VCaP (cell line): ENCODE measurements around the gene HSPB7.

Source experiments
- H3K27ac ChIP-seq: fragments of 450-650 bp; 2 replicates; pipeline ENCODE4 v1.5.1; 2017
- TF ChIP-seq, protein P1 (sequence below): fragments of 450-650 bp; conservative IDR thresholded peaks from 2 replicates; pipeline ENCODE4 v1.5.1; 2017; ENCODE audit warnings: mild to moderate bottlenecking, moderate library complexity

HSPB7 gene

DNA sequence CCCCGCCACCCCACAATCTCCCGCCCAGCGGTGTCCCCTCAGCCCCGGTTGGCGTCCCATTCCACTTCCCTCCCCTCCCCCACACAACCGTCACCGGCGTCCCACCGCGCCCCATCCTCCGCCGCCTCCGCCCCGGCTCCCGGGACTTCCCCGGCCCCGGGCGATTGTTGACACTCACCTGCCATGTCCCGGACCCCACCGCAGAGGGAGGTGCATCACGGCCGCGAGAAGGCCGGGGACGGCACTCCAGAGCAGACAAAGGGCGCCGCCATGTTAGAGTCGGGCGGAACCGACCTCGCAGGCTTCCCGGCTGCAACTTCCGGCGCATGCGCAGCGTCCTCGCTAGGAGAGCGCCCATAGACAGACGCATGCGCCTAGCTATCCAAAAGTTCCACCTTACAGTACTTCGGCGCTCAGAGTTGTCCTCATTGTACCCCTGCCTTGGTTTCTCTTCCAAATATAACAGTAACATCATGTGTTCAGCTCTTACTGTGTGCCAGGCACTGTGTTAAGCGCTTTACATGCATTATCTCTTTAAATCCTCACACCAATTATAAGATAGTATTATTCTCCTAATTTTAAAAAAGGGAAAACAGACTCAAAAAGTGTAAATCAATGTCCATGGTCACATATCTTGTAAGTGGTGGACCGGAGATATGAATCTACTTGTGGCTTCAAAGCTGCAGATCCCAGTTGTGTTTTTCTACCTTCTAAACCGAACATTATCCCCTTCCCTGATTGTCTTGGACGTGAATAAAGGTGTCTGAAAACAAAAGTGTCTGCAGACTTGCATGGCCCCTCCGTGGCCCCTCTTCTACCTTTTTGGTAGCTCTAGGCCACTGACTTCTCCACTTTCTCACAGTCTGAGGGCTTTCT lies 41.8 kb downstream of the HSPB7 start, which contains the start of gene ZBTB17:
Gene ZBTB17, minus strand, starts transcription at position 297 of the 876 bp plus-strand sequence. CDS start 27,606 bp downstream, outside the sequence.
- H3K27ac ChIP-seq = peak within 1 kb of the TSS; percentile 56; the same call in 1 of the 2 replicates
- TF ChIP-seq, protein P1, sequence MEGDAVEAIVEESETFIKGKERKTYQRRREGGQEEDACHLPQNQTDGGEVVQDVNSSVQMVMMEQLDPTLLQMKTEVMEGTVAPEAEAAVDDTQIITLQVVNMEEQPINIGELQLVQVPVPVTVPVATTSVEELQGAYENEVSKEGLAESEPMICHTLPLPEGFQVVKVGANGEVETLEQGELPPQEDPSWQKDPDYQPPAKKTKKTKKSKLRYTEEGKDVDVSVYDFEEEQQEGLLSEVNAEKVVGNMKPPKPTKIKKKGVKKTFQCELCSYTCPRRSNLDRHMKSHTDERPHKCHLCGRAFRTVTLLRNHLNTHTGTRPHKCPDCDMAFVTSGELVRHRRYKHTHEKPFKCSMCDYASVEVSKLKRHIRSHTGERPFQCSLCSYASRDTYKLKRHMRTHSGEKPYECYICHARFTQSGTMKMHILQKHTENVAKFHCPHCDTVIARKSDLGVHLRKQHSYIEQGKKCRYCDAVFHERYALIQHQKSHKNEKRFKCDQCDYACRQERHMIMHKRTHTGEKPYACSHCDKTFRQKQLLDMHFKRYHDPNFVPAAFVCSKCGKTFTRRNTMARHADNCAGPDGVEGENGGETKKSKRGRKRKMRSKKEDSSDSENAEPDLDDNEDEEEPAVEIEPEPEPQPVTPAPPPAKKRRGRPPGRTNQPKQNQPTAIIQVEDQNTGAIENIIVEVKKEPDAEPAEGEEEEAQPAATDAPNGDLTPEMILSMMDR = no peak

DNA sequence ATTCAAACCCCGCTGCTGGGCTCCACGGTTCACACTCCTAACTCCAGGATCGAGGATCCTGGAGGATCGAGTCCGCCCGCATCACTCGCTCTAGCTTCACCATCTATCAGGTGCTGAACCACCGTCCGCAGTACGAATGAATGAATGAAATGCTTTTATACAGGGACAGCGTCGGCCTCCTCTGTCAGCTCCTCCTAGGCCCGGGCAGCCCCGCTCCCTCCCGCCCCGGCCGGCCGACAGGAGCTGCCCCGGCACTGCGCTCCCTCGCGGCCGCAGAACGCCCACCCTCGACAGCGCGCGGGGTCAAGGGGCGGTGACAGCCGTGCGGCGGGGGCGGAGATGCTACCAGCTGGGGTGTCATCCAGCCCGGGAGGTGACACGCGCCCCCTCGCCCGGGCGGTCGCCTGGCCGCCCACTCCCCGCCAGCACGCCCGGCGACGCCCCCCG lies 42.5 kb downstream of the HSPB7 start:
- TF ChIP-seq, protein P1 = peak; percentile 20
- H3K27ac ChIP-seq = peak overlapping the region; percentile 56; the same call in 1 of the 2 replicates

DNA sequence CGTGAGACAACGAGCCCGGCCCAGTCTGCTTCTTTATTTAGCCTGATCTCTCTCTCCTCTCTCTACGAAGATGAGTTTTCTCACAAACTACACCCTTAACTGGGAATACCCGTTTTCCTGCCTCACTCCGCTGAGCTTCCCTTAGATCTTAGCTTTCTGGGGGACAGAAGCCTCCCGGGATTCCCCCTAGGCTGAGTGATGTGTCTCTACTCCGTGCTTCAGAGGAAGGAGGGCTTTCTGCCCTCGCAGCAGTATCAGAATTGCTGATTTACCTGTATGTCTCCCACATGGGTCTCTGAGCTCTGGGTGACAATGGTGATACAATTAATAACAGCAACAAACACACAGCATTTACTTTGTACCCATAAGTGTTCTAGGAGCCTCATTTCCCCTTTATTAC lies 43.0 kb downstream of the HSPB7 start:
- H3K27ac ChIP-seq = peak overlapping the region; percentile 56; the same call in 1 of the 2 replicates
- TF ChIP-seq, protein P1 = no peak

DNA sequence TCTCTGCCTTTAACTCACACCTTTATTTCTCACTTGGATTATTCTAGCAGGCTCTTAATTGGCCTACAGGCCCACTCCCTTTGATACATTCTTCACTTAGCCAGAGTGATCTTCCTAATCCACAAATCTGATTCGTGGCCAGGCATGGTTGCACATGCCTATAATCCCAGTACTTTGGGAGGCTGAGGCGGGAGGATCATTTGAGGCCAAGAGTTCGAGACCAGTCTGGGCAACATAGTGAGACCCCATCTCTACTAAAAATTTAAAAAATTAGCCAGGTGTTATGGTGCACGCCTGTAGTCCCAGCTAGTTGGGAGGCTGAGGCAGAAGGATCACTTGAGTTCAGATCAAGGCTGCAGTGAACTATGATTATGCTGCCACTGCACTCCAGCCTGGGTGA lies 44.1 kb downstream of the HSPB7 start:
- TF ChIP-seq, protein P1 = no peak
- H3K27ac ChIP-seq = no peak overlapping the region

DNA sequence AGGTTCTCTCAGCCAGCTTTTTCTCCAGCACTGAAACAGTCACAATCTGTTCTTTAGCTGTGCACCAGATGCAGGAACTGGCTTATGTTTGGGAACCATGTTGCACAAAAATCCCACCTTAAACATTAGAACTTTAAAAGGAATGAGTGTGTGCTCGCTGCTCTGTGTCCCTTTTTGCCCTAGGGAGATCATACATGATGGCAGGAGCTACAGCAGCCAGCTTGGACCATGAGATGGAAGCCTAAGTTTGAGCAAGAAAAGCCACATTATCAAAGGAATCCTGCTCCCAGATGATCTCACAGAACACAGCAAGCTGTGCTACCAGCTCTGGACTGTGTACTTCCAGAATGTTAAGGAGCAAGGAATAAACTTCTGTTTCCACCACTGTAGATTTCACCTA lies 45.4 kb downstream of the HSPB7 start:
- H3K27ac ChIP-seq = no peak overlapping the region
- TF ChIP-seq, protein P1 = no peak

DNA sequence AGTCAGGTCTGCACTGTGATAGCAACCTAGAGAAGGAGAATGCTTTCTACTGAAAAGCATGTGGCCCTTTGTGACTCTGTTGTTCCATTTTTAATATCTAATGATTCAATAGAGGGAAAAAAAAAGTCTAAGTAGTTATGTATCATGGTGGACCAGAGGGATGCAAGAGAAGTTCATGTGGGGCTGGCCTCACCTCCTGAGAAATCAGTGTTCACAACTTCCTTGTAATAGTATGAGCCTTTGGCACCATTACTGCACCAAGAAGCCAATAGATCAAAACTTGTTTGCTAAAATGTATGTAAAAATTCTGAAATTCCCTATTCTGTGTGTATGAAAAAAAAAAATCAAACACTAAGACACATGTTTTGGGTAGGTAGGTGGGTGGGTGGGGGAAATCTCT lies 46.9 kb downstream of the HSPB7 start:
- TF ChIP-seq, protein P1 = no peak
- no peak overlapping the region for H3K27ac ChIP-seq

DNA sequence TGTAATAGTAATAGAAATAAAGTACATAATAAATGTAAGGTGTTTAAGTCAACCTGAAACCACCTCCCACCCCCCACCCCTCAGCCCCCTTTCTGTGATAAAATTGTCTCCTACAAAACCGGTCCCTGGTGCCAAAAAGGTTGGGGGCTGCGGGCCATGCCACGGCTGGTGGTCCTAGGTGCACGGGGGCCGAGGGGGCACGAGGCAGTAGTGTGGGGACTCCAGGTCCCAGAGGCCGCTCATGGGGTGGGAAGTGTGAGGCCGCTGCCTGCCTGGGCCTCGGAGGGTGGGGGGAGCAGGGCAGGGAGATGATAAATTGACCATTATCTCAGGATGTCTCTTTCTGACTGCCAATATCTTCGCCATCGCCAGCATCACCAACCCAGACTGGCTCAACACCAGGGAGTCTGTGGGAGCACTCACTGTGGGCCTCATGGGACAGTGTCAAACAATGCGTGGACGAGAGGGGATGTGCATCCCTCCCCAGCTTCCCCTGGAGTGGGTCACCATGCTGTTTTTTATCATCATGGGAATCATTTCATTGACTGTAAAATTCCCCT lies 48.4 kb downstream of the HSPB7 start:
- TF ChIP-seq, protein P1 = no peak
- H3K27ac ChIP-seq = no peak overlapping the region
